Activated CD8-positive, alpha-beta memory T cell treated with anti-CD3 and anti-CD28 coated beads, Interleukin-2, amount 10 ng/mL, durations not matched to agents 7 days and 5 days (primary cell): ENCODE results near the gene IL19. TPM values are rescaled to one million over a fixed set of nuclear protein-coding genes. Genes with fewer than 3 reads are reported as not detected.

Experiments used
- ATAC-seq: fragments of 150-1000 bp; cut with Tn5 transposase; one replicate; pipeline ENCODE4 v1.10.0; 2021; ENCODE audit warnings: moderate library complexity
- CTCF ChIA-PET: fragments of 350-600 bp; sonication (Branson Sonifier 250); formaldehyde crosslinking; loops from one replicate; lab custom pipeline; 2021; ENCODE audit warnings: antibody characterized with exemption; lab: Charles Lee
- DNase-seq: peaks from one replicate; pipeline ENCODE4 v3.0.0-alpha.2; 2020
- H3K27ac Mint-ChIP-seq: one replicate; pipeline ENCODE4 v1.8.0; 2021; ENCODE audit warnings: mild to moderate bottlenecking, mixed read lengths
- H3K27me3 Mint-ChIP-seq: one replicate; pipeline ENCODE4 v1.8.0; 2021; ENCODE audit warnings: mixed read lengths
- H3K36me3 Mint-ChIP-seq: one replicate; pipeline ENCODE4 v1.8.0; 2021; ENCODE audit warnings: mild to moderate bottlenecking, mixed read lengths
- H3K4me1 Mint-ChIP-seq: one replicate; pipeline ENCODE4 v1.8.0; 2021; ENCODE audit warnings: mixed read lengths
- H3K4me3 Mint-ChIP-seq: one replicate; pipeline ENCODE4 v1.8.0; 2021; ENCODE audit warnings: mild to moderate bottlenecking, moderate library complexity, mixed read lengths
- H3K9me3 Mint-ChIP-seq: one replicate; pipeline ENCODE4 v1.8.0; 2022; ENCODE audit warnings: low read depth, mixed read lengths
- total RNA-seq, 2 experiments: library from RNA; stranded (reverse); gene quantifications; one replicate each; pipeline ENCODE4 v1.2.3, GENCODE V29; 2021

The IL19 gene
- total RNA-seq, 2 experiments from 2014 or later, result not detected

DNA sequence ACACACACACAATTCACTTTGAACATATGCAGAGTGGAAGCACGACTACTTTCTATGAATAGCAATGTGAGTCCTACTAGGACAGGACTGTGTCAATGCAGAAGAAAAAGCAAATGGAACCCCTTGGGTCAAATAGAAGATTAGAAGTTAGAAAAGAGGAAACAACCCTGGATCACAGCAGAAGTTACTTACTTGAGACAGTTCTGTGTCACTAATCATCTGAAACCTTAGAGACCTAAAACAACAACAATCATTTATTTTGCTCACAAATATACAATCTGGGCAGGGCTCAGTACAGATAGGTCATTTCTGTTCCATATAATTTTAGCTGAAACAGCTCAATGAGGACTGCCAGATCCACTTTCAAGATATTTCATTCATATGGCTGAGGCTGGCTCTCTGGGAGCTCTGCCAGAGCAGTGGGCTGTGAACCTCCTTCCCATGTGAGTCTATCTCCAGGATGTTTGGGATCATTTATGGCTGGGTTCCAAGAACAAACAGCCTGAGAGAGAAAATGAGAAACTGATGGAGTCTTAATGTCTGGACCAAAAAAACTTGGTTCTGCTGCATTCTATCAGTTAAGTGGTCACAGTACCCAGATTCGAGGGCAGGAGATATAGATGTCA, 44.3 kb downstream of the IL19 start:
- Mint-ChIP-seq H3K4me3 (no peak overlapping the region), H3K27ac (no peak overlapping the region), H3K4me1 (peaks cover 39% of the 10 kb centered on the region), H3K27me3 (no peaks in the 10 kb centered on the region), H3K36me3 (peaks cover 32% of the 10 kb centered on the region), H3K9me3 (peaks cover 16% of the 10 kb centered on the region)
- no peak for ATAC-seq
- no peak for DNase-seq
- CTCF ChIA-PET, result interaction anchor here (0.9 to 1.3 kb wide), 2 partner anchors 88 to 98 kb away, joined by 3 to 4 read pairs; no protein-coding TSS in a partner anchor

DNA sequence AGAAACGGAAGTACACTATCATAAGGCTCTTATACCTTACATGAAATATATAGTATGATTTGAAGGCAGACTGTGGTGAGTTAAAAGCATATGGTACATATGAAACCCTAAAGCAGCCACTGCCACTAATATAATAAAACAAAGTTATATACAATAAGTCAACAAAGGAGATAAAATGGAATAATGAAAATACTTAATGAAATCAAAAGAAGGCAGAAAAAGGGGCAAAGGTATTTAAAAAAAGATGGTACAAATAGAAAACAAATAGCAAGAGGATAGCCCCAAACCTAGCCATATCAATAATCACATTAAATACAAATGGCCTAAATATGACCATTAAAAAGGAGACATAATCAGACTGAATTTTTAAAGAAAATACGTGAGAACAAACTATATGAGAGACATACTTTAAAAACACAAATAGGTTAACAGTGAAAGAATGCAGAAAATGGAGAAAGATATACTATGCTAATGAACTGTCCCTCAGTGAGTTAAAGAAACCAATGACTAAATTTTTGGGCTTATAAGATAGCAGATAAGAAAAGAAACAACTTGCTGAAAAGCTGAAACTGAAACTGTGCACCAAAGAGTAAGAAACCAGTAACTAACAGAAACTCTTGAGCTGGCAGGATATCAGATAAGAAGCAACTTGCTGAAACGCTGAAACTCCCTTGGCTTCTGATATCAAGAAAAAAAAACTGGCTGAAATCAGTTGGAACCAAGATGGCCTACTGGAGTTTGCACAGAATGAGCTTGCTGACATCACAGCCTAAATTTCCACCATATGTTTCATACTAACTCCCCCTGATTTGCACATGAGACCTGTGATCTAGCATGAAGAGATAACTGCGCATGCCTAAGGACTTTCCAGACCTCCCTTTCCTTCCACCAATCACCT, 46.1 kb downstream of the IL19 start:
- CTCF ChIA-PET, result interaction anchor here (0.6 to 4.7 kb wide), 21 partner anchors 8 to 240 kb away, joined by 3 to 43 read pairs (median 4); partner anchors contain the start of genes EIF2D and FCMR
- ATAC-seq (peak; percentile 93), DNase-seq (no peak)
- Mint-ChIP-seq H3K27ac (peak overlapping the region; percentile 88), H3K4me3 (peak overlapping the region; percentile 57), H3K27me3 (no peaks in the 10 kb centered on the region), H3K36me3 (peaks cover 29% of the 10 kb centered on the region), H3K4me1 (peaks cover 39% of the 10 kb centered on the region), H3K9me3 (peaks cover 12% of the 10 kb centered on the region)

DNA sequence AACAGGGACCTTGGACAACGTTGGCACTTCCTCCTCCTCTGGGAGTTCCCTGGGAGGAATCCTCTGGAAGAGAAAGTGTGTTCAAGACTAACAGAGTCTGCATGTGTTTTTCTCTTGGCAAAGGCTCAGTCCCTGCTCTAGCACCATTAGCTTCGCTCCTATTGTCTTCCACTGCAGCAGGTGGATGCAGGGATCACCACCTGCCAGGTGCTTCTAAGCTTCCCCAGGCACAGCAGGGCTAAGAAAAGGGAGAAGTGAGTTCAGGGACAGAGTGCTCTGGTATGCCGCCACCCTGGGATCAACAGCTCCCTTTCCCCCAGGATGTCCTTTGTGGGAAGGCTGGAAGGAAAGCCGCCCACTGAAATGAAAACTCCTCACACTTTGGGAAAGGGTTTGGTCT, 50.9 kb downstream of the IL19 start:
- Mint-ChIP-seq H3K36me3 (no peaks in the 10 kb centered on the region), H3K4me3 (no peak overlapping the region), H3K27me3 (no peaks in the 10 kb centered on the region), H3K4me1 (peaks cover 22% of the 10 kb centered on the region), H3K27ac (no peak overlapping the region), H3K9me3 (no peaks in the 10 kb centered on the region)
- DNase-seq, result no peak
- ATAC-seq, result no peak
- CTCF ChIA-PET, result interaction anchor here (1.3 to 1.6 kb wide), 4 partner anchors 10 to 87 kb away, joined by 3 to 5 read pairs (median 4); partner anchors contain the start of gene IL20

DNA sequence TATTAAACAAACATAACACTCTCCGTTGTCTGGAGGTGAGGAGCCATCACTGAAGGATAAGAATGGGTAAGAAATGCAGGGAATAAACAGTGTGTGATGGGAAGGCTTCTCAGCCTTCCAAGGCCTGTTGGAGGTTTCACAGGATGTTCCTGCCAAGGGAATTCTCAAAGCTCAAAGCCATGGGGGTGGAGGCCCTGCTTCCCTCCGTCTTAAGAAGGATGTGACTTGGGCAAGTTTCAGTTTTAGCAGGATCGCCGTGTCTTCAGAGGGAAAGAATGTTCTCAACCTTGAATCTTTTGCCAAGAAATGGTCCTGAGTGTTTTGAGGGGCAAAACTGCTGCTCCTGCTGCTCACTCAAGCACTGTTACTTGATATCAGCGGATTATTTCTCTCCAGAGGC, 53.2 kb downstream of the IL19 start:
- Mint-ChIP-seq H3K36me3 (no peaks in the 10 kb centered on the region), H3K27me3 (no peaks in the 10 kb centered on the region), H3K27ac (no peak overlapping the region), H3K4me3 (no peak overlapping the region), H3K9me3 (no peaks in the 10 kb centered on the region), H3K4me1 (peaks cover 13% of the 10 kb centered on the region)
- CTCF ChIA-PET, result interaction anchor here (1.0 to 10.6 kb wide), 3 partner anchors 8 to 160 kb away, joined by 3 to 59 read pairs (median 3); no protein-coding TSS in a partner anchor
- DNase-seq (no peak), ATAC-seq (no peak)

DNA sequence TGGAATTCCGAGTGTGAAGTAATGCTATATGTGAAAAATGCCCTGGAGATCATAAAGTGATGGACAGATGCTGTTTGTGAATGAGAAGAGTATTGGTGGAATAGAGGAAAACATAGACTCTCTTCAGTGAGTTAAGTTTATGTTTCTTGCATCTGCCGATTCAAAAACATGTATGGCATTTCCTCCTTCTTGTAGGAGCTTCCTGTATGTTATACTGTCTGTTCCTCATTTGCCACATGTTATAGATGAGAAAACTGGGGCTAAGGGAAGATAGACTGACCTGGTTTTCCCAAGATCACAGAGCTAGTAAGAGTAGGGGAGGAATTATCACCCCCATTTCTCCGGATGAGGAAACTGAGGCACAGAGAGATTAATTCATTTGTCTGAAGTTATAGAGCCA, 53.8 kb downstream of the IL19 start:
- ATAC-seq (no peak), DNase-seq (no peak)
- H3K4me1 Mint-ChIP-seq, result peaks cover 19% of the 10 kb centered on the region
- no peaks in the 10 kb centered on the region for H3K36me3 Mint-ChIP-seq
- H3K27ac Mint-ChIP-seq, result no peak overlapping the region
- CTCF ChIA-PET, result interaction anchor here (1.0 to 10.6 kb wide), 3 partner anchors 15 to 160 kb away, joined by 3 to 59 read pairs (median 3); no protein-coding TSS in a partner anchor
- no peak overlapping the region for H3K4me3 Mint-ChIP-seq
- H3K9me3 Mint-ChIP-seq, result no peaks in the 10 kb centered on the region
- no peaks in the 10 kb centered on the region for H3K27me3 Mint-ChIP-seq

DNA sequence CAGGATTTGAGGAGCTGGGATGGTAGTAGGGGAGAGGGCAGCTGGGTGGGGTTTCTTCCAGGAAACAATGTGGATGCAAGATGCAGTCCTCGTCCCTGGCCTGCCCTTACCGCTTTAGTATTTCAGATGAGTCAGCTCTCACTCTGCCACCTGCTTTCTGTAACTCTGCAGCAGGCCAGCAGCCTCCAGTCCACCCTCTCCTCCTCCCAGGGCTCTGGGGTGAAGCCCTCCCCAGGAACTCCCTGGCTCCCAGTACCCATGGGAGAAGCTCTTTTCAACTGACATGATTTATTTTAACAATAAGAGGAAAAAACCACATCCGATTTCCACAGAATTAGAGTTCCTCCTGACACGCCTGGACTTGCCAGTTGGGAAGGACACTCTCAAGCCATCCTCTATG, 55.8 kb downstream of the IL19 start:
- Mint-ChIP-seq H3K27me3 (no peaks in the 10 kb centered on the region), H3K36me3 (no peaks in the 10 kb centered on the region), H3K4me3 (no peak overlapping the region), H3K27ac (no peak overlapping the region), H3K9me3 (no peaks in the 10 kb centered on the region), H3K4me1 (peaks cover 36% of the 10 kb centered on the region)
- CTCF ChIA-PET, result interaction anchor here (1.5 to 10.6 kb wide), 5 partner anchors 9 to 107 kb away, joined by 3 to 59 read pairs (median 6); no protein-coding TSS in a partner anchor
- ATAC-seq (no peak), DNase-seq (peak; percentile 26)

DNA sequence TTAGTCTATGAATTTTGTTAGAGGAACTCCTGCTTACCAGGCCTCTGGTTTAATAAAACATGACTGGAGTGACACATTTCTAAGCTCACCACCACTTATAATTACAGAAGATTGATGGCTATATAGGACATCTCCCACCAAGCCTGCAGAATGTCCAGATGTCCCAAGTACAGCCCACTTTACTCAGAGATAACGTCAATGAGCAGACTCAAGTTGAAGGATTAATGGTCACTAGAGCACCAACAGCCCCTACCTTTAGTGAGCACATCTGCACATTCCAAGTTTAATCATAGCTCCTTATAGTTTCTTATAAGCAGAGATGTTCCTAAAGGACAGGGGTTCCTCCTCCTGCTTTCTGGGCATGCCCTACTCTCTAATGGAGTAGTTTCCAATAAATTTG, 57.5 kb downstream of the IL19 start:
- Mint-ChIP-seq H3K27me3 (no peaks in the 10 kb centered on the region), H3K4me1 (peaks cover 51% of the 10 kb centered on the region), H3K4me3 (no peak overlapping the region), H3K9me3 (no peaks in the 10 kb centered on the region), H3K27ac (no peak overlapping the region), H3K36me3 (no peaks in the 10 kb centered on the region)
- ATAC-seq, result no peak
- CTCF ChIA-PET, result interaction anchor here (3.5 to 10.6 kb wide), 2 partner anchors 18 to 84 kb away, joined by 17 to 59 read pairs; no protein-coding TSS in a partner anchor
- DNase-seq, result peak; percentile 4

DNA sequence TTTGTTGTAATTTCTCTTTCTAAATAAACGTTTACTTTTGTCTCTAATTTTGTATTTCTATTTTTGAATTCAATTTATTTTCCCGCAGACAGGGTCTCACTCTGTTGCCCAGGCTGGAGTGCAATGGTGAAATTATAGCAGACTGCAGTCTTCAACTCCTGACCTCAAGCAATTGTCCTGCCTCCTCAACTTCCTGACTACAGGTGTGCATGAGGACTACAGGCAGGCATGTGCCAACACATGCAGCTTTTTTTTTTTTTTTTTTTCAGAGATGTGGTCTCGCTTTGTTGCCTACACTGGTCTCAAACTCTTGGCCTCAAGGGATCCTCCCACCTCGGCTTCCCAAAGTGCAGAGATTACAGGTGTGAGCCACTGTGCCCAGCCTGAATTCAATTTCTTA, 58.2 kb downstream of the IL19 start:
- Mint-ChIP-seq H3K4me1 (peaks cover 58% of the 10 kb centered on the region), H3K27me3 (peaks cover 3% of the 10 kb centered on the region), H3K27ac (no peak overlapping the region), H3K4me3 (no peak overlapping the region), H3K9me3 (no peaks in the 10 kb centered on the region), H3K36me3 (no peaks in the 10 kb centered on the region)
- CTCF ChIA-PET, result interaction anchor here (1.1 to 10.6 kb wide), 6 partner anchors 12 to 94 kb away, joined by 3 to 59 read pairs (median 8); partner anchors contain the start of gene IL10
- DNase-seq (peak; percentile 12), ATAC-seq (no peak)

DNA sequence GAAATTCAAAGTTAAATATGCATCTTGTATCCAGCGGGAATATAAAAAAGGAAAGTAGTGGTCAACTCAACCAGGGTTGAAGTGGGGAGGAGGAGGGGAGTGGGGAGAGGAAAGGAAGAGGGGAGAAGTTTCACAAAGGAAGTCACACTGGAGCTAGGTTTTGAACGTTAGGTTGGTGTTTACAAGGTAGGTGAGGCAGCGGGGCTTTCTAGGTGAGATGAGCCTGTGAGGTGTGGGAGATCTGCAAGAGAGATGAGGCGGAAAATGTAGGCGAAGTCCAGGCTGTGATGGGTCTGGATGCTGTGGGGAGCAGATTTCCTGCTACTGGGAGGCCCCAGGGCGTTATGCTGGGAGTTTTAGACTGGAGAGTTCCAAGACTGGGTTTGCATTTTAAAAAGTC, 58.7 kb downstream of the IL19 start:
- Mint-ChIP-seq H3K36me3 (no peaks in the 10 kb centered on the region), H3K27ac (peak overlapping the region; percentile 77), H3K27me3 (peaks cover 7% of the 10 kb centered on the region), H3K4me1 (peaks cover 58% of the 10 kb centered on the region), H3K4me3 (no peak overlapping the region), H3K9me3 (no peaks in the 10 kb centered on the region)
- DNase-seq (no peak), ATAC-seq (peak; percentile 58)
- CTCF ChIA-PET, result interaction anchor here (1.1 to 10.6 kb wide), 6 partner anchors 12 to 95 kb away, joined by 3 to 59 read pairs (median 6); partner anchors contain the start of gene IL10

DNA sequence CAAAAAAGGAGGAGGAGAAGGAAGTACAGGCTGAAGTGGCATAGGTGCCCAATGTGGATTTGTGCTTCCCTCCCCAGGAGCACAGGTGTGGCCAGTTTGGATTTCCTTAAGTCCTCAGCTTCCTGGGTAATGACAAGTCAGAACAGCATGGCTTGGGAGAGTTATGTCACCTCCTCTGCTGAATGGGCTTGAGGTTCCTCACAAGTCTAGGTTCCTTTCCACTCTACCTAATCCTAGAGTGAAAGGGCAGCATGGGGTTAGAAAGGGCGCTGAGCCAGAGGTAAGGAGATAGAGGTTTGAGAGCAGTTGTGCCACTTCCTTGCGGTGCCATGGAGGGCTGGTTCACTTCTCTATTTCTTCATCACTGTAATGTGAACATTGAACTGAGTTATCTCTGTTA, 59.3 kb downstream of the IL19 start:
- no peak overlapping the region for H3K4me3 Mint-ChIP-seq
- DNase-seq, result no peak
- peaks cover 12% of the 10 kb centered on the region for H3K27me3 Mint-ChIP-seq
- no peaks in the 10 kb centered on the region for H3K9me3 Mint-ChIP-seq
- H3K36me3 Mint-ChIP-seq, result no peaks in the 10 kb centered on the region
- ATAC-seq, result peak; percentile 25
- peaks cover 55% of the 10 kb centered on the region for H3K4me1 Mint-ChIP-seq
- peak overlapping the region; percentile 31 for H3K27ac Mint-ChIP-seq
- CTCF ChIA-PET, result interaction anchor here (1.1 to 10.6 kb wide), 6 partner anchors 13 to 95 kb away, joined by 3 to 59 read pairs (median 6); partner anchors contain the start of gene IL10

DNA sequence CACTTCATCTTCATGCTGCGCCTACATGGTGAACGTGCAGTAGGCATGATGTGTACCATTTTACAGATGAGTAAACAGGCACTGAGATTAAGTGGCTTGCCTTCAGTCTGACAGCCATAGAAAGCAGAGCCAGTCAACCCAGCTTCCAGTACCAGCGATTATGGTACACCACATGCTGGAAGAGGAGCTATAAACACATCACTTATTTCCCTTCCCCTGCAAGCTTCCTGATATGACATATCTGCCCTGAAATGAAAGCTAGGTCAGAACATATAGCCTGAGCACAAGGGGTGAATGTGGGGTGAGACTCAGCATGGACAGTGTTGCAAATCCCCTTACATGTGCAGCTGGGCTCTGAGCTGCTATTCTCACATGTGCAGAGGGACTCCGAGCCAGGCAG, 61.1 kb downstream of the IL19 start:
- DNase-seq, result no peak
- Mint-ChIP-seq H3K4me3 (no peak overlapping the region), H3K9me3 (no peaks in the 10 kb centered on the region), H3K27me3 (peaks cover 12% of the 10 kb centered on the region), H3K27ac (no peak overlapping the region), H3K36me3 (no peaks in the 10 kb centered on the region), H3K4me1 (peaks cover 54% of the 10 kb centered on the region)
- peak; percentile 25 for ATAC-seq
- CTCF ChIA-PET, result interaction anchor here (1.0 to 10.6 kb wide), 12 partner anchors 9 to 151 kb away, joined by 3 to 59 read pairs (median 4); no protein-coding TSS in a partner anchor

DNA sequence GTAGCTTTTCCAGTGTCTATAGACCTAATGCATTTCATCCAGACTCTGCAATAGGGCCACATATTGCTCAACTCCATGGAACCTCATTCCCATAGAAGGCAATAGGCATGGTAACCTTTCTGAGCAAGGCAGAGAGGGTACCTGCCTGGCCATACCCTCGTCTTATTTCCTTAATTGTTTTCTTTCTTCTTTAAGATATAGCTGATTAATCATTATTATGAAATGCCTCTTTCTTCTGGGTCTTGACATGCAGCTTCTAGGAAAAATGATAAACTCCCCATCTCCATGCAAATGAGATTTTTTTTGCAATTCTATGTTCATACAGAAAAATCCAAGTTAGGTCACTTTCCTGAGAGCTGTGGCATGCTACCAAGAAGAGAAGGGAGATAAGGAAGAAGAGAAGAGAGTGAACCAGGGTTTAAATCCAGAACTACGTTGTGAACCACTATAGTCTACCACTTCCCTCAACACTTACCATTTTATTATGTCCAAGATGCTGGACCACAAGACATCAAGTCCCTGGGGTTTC, 61.8 kb downstream of the IL19 start:
- peaks cover 54% of the 10 kb centered on the region for H3K4me1 Mint-ChIP-seq
- DNase-seq, result no peak
- no peak overlapping the region for H3K4me3 Mint-ChIP-seq
- no peaks in the 10 kb centered on the region for H3K9me3 Mint-ChIP-seq
- CTCF ChIA-PET, result interaction anchor here (0.6 to 10.6 kb wide), 13 partner anchors 9 to 150 kb away, joined by 3 to 59 read pairs (median 5); no protein-coding TSS in a partner anchor
- peaks cover 18% of the 10 kb centered on the region for H3K27me3 Mint-ChIP-seq
- H3K27ac Mint-ChIP-seq, result peak overlapping the region; percentile 4
- no peak for ATAC-seq
- H3K36me3 Mint-ChIP-seq, result no peaks in the 10 kb centered on the region
